ENCODE data around the gene EXOC2. TPM values are rescaled to one million over a fixed set of nuclear protein-coding genes. Genes with fewer than 3 reads are reported as not detected.

EXOC2 gene
- total and polyA plus RNA-seq, 2 donors (not counting 3 experiments of a cell fraction or from before 2014, with no cell fraction given): 18.2 to 30.8 TPM

GRCh38 chr6:456887-457286 is 236.1 kb downstream of the EXOC2 start:
- no TSS peak for BruUV-seq (replicated peaks)
- intact Hi-C loops (cut with micrococcal nuclease): no loop called here
- Histone ChIP-seq H3K27me3 (ENCODE audit: control insufficient read depth in 2 of 2, insufficient read depth in 2 of 2, low read length in 2 of 2) (no peaks in the 10 kb centered on the region), H4K20me1 (replicated peaks; ENCODE audit: control insufficient read depth, extremely low read depth, insufficient read depth, low read length) (no peaks in the 10 kb centered on the region), H3K9me3 (replicated peaks; ENCODE audit: control insufficient read depth, insufficient read depth, low read length) (no peaks in the 10 kb centered on the region), H3K4me1 (ENCODE audit: control insufficient read depth, extremely low read depth, insufficient read depth, low read length) (no peaks in the 10 kb centered on the region), H3K4me3 (replicated peaks in 1 of 3; ENCODE audit: insufficient read depth in 1 of 3, low read depth in 1 of 3, low read length in 3 of 3) (no peak overlapping the region), H3K79me2 (ENCODE audit: control insufficient read depth, insufficient read depth, low read length) (no peaks in the 10 kb centered on the region), H3K27ac (ENCODE audit: insufficient read depth, low read depth, low read length) (no peak overlapping the region), H3K9ac (replicated peaks; ENCODE audit: extremely low read depth, insufficient read depth, low read length) (no peak overlapping the region), H3K9me1 (replicated peaks; ENCODE audit: control insufficient read depth, extremely low read depth, insufficient read depth, low read length) (no peaks in the 10 kb centered on the region), H2AFZ (ENCODE audit: low read depth, low read length) (no peak overlapping the region), H3K4me2 (ENCODE audit: insufficient read depth, low read length) (no peak overlapping the region), H3K36me3 (ENCODE audit: control insufficient read depth in 2 of 2, extremely low read depth in 1 of 2, insufficient read depth in 2 of 2, low read length in 2 of 2) (no peaks in the 10 kb centered on the region)
- ChIA-PET POLR2A (no interaction called here), CTCF (no interaction called here)
- dilution Hi-C loops (cut with MboI; ENCODE audit: extremely low pct_ligation_motif_present, low sequenced_read_pairs): no loop called here
- no peak for TF ChIP-seq POLR2A (IDR thresholded peaks at IDR 0.05; ENCODE audit: low read depth, low read length)
- no peak for TF ChIP-seq EZH2 (IDR thresholded peaks at IDR 0.05; ENCODE audit: borderline replicate concordance, low read depth, low read length, severe bottlenecking)
- TF ChIP-seq FOS (IDR thresholded peaks at IDR 0.05; ENCODE audit: borderline replicate concordance, insufficient read depth, low read length): no peak
- no peak for TF ChIP-seq GATA2 (IDR thresholded peaks at IDR 0.05; ENCODE audit: insufficient read depth, insufficient read length, low read depth, low read length)
- TF ChIP-seq MYC (IDR thresholded peaks at IDR 0.05; ENCODE audit: low read depth, low read length): no peak
- TF ChIP-seq JUN (IDR thresholded peaks at IDR 0.05; ENCODE audit: borderline replicate concordance, insufficient read depth, insufficient read length, low read depth): no peak
- TF ChIP-seq CTCF (IDR thresholded peaks at IDR 0.05; ENCODE audit: extremely low read depth in 1 of 2, insufficient read depth in 1 of 2, low read depth in 1 of 2, low read length in 2 of 2): no peak
- TF ChIP-seq MAX (IDR thresholded peaks at IDR 0.05; ENCODE audit: insufficient read depth, insufficient read length): no peak
- no peak for TF ChIP-seq POLR2AphosphoS5 (IDR thresholded peaks at IDR 0.05; ENCODE audit: insufficient read depth, low read depth, low read length)
- FAIRE-seq (no peak), DNase-seq (ENCODE audit: low read depth, low spot score) (no peak)
